Heart right ventricle (tissue), 16 donors: ENCODE results near the gene KRTAP22-2. TPM values are rescaled to one million over a fixed set of nuclear protein-coding genes. Genes with fewer than 3 reads are reported as not detected.

Source experiments
- ATAC-seq, 8 donors: fragments of 200-7000 bp; cut with Tn5 transposase; one replicate each; pipeline ENCODE4 v1.9.1; 2020; ENCODE audit warnings: mild to moderate bottlenecking in 8 of 8, moderate library complexity in 8 of 8, moderate number of reproducible peaks in 1 of 8
- DNase-seq, 2 donors: peaks; one replicate each; pipeline ENCODE4 v3.0.0-alpha.2; 2020
- H3K27ac ChIP-seq, 10 donors: fragments of 200-600 bp; sonication (generic) in 2 of 10; one replicate each; pipeline versions ENCODE4 v1.5.0 to v1.8.0; 2020 to 2022; ENCODE audit warnings: mild to moderate bottlenecking in 3 of 10
- H3K27me3 ChIP-seq, 7 donors: fragments of 200-600 bp; one replicate each; pipeline ENCODE4 v1.8.0; 2021 to 2022; ENCODE audit warnings: mild to moderate bottlenecking in 2 of 7
- H3K36me3 ChIP-seq, 9 donors: fragments of 200-600 bp; sonication (generic) in 1 of 9; one replicate each; pipeline versions ENCODE4 v1.5.0 to v1.8.0; 2020 to 2022; ENCODE audit warnings: mild to moderate bottlenecking in 2 of 9
- H3K4me1 ChIP-seq, 9 donors: fragments of 200-600 bp; sonication (generic) in 1 of 9; one replicate each; pipeline versions ENCODE4 v1.5.0 to v1.8.0; 2020 to 2022; ENCODE audit warnings: mild to moderate bottlenecking in 4 of 9
- H3K4me3 ChIP-seq, 10 donors: fragments of 200-600 bp; sonication (generic) in 2 of 10; one replicate each; pipeline versions ENCODE4 v1.5.0 to v1.8.0; 2020 to 2022; ENCODE audit warnings: mild to moderate bottlenecking in 7 of 10, moderate library complexity in 2 of 10
- H3K9me3 ChIP-seq, 11 donors: fragments of 200-600 bp in 10 of 11; sonication (generic) in 2 of 11; one replicate each; pipeline versions ENCODE4 v1.5.0 to v1.8.0; 2013 to 2022; ENCODE audit warnings: mild to moderate bottlenecking in 2 of 11, control low read depth in 1 of 11, moderate library complexity in 1 of 11
- WGBS, 2 donors: extraction: QIAGEN DNeasy Blood & Tissue Kit; methylation state at CpG; one replicate each; pipeline ENCODE4 v1.1.7; 2013; ENCODE audit warnings: inconsistent platforms in 1 of 2; 5-methylcytosine and 5-hydroxymethylcytosine counted together
- intact Hi-C, 10 donors: fragments of 100-400 bp; cut with DNase I; formaldehyde crosslinking; loops; one replicate each; pipeline versions ENCODE4 v1.11.1 to v1.14.2; 2022
- polyA plus RNA-seq, 2 donors: library from polyadenylated mRNA; stranded (reverse); fragments of 200-250 nt; gene quantifications; one replicate each; pipeline ENCODE4 v1.2.3, GENCODE V29; 2013
- total RNA-seq, 10 donors: library from RNA; stranded (reverse); fragmentation: NEBNext Ultra II Directional in 3 of 10; extraction: Animal tissue kit (Norgen Biotek cat#: 25700) in 3 of 10; gene quantifications; one replicate each; pipeline versions ENCODE4 v1.2.1 to v1.2.4, GENCODE V29; 2021 to 2023
- TF ChIP-seq, protein P1 (sequence below), 9 donors: fragments of 200-600 bp; sonication (generic) in 2 of 9; IDR thresholded peaks; one replicate each; pipeline versions ENCODE4 v1.5.0 to v1.8.0; 2021 to 2022; ENCODE audit warnings: antibody characterized with exemption in 9 of 9, mild to moderate bottlenecking in 5 of 9, moderate library complexity in 1 of 9
- donor health status: Arrhythmogenic right ventricular cardiomyopathy.
- donor health status: ischemic (EF 13 %, LVEDD 7.1; RV severe dilation, severe dysfunction).
- donor health status: healthy with polysubstance abuse.
- donor health status: DM: no; HTN: yes; CAD: no.
- donor health status: DM: no; HTN: no; CAD: no.
- donor health status: ischemic (EF 25% LVEDD 6.9; RV normal size, moderate dysfunction).
- donor health status: ischemic (EF 25% LVEDD 5.7; RV mildly dilated, moderate dysfunction).
- donor health status: healthy.
- donor health status: DM: yes; HTN: yes; CAD: no.
- donor health status: Ischemic cardiomyopathy.
- donor health status: ischemic (EF 35%, LVEDD 5.7; RV mildly dilated, moderate dysfunction).
- donor health status: nonischemic (EF 11% LVEDD 7.7; RV severe dilation, severe dysfunction).
- donor health status: DM: yes; HTN: yes; CAD: no.
- donor health status: PGD.
- donor health status: ischemic (EF 29% LVEDD 5.4; RV normal size, mild dysfunction).
- donor health status: nonischemic (EF 23%, LVEDD 6.1; RV moderate dilation, normal function).

KRTAP22-2 gene
- total and polyA plus RNA-seq, 12 donors, result not detected

DNA sequence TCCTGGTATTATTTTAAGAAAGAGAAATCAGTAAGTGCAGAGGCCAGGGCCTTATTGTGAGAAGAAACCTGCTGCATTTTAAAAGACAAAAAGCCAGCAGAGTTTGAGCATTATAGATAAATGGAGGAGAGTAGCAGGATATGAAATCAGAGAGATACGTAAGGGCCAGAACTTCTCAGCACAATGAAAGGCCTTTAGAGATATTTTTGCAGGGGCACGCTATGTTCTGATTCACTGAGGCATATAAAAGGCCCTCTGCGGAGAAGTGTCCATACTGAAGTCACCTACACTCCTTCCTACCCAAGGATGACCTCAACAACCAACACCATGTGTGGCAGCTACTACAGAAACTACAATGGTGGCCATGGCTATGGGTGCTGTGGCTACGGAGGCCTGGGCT lies 1.9 kb upstream of the KRTAP22-2 start, which contains the start of gene KRTAP6-3:
KRTAP6-3 (plus strand) TSS at position 301 of the 400 bp plus-strand sequence; CDS start at position 307, 6 bp downstream.
- no peak for DNase-seq
- WGBS, 2 donors, result 91% methylated on average over 4 of the region's 4 CpGs

DNA sequence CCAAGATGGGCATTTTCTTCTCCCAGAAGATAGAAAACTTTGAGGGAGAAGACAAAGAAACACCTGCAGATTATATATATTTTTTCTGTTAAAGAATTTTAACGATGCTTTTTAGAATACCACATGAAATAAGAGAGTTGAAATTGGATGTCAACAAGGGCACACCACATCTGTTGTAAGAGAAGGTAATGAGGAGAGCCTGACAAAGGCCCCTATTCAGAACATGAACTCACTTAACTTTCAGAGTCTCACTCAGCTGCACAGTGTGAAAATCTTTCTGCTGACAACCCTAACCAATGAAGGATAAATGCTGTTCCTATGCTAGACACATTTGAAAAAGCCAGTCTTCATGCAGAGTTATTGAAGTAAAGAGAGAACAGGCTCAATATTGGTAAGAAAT lies 7.3 kb downstream of the KRTAP22-2 start:
- H3K9me3 ChIP-seq, result no peaks in the 10 kb centered on the region
- no peak for ATAC-seq
- WGBS, 2 donors, result 64 to 65% methylated on average over 1 of the region's 1 CpG

More for the DNA sequence above, 1.9 kb upstream of the KRTAP22-2 start, which contains the start of gene KRTAP6-3:
- Histone ChIP-seq H3K27me3 (no peaks in the 10 kb centered on the region), H3K36me3 (no peaks in the 10 kb centered on the region), H3K9me3 (no peaks in the 10 kb centered on the region), H3K4me3 (no peak within 1 kb of the TSS), H3K4me1 (no peaks in the 10 kb centered on the region), H3K27ac (no peak within 1 kb of the TSS)
- TF ChIP-seq, protein P1, sequence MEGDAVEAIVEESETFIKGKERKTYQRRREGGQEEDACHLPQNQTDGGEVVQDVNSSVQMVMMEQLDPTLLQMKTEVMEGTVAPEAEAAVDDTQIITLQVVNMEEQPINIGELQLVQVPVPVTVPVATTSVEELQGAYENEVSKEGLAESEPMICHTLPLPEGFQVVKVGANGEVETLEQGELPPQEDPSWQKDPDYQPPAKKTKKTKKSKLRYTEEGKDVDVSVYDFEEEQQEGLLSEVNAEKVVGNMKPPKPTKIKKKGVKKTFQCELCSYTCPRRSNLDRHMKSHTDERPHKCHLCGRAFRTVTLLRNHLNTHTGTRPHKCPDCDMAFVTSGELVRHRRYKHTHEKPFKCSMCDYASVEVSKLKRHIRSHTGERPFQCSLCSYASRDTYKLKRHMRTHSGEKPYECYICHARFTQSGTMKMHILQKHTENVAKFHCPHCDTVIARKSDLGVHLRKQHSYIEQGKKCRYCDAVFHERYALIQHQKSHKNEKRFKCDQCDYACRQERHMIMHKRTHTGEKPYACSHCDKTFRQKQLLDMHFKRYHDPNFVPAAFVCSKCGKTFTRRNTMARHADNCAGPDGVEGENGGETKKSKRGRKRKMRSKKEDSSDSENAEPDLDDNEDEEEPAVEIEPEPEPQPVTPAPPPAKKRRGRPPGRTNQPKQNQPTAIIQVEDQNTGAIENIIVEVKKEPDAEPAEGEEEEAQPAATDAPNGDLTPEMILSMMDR (IDR thresholded peaks at IDR 0.05), result no peak
- intact Hi-C loops, result no loop called here
- ATAC-seq, result no peak

DNA sequence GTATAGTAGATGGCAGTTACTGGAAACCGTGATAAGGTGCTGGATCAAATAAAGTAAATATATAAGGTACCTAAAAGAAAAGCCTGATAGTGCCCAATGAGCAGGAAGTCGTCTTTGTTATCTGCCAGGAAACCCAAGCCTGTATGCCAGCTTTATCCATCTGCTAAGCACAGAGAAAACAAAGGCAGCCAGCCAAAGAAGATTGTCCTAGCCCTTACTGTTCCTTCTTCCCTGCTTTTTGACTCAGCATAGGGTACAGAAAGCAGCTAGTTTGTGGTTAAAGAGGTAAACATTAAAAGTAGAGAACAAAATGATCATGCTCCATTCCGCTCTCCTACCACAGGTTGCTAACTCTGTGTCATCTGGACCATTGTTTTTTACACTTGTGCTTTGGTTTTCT lies 10.1 kb downstream of the KRTAP22-2 start:
- intact Hi-C loops, result no loop called here
- Histone ChIP-seq H3K27me3 (no peaks in the 10 kb centered on the region), H3K9me3 (no peaks in the 10 kb centered on the region), H3K4me1 (no peaks in the 10 kb centered on the region), H3K36me3 (no peaks in the 10 kb centered on the region), H3K27ac (no peak overlapping the region), H3K4me3 (no peak overlapping the region)
- no peak for DNase-seq
- no peak for ATAC-seq
- TF ChIP-seq, protein P1 (IDR thresholded peaks at IDR 0.05), result no peak
- WGBS, 2 donors, result 50 to 55% methylated on average over 3 of the region's 3 CpGs

More for the DNA sequence above, 7.3 kb downstream of the KRTAP22-2 start:
- TF ChIP-seq, protein P1 (IDR thresholded peaks at IDR 0.05), result no peak
- no peaks in the 10 kb centered on the region for H3K27me3 ChIP-seq
- H3K4me1 ChIP-seq, result no peaks in the 10 kb centered on the region
- no peaks in the 10 kb centered on the region for H3K36me3 ChIP-seq
- H3K27ac ChIP-seq, result no peak overlapping the region
- H3K4me3 ChIP-seq, result no peak overlapping the region
- DNase-seq, result no peak
- intact Hi-C loops, result no loop called here

DNA sequence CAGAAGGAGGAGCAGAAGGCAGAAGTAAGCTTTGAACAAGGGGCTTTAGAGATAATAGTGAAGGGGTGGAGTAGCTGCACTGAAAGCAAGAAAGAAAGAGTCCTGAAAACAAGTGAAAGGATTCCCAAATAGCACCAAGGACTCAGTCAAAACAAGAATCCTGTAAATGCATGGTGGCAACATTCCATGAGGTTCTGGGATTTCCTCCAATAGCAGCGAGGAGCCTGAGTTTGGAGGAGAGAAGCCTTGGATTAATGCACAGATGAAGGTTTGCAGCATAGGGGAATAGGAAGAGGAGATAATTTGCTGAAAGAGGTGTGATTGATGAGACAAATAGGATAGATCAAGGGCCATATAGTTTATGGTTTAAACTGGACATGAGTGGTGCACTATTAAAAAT lies 10.9 kb downstream of the KRTAP22-2 start:
- no peak for ATAC-seq
- H3K9me3 ChIP-seq, result no peaks in the 10 kb centered on the region
- H3K36me3 ChIP-seq, result no peaks in the 10 kb centered on the region
- DNase-seq, result no peak
- no peaks in the 10 kb centered on the region for H3K4me1 ChIP-seq
- no peak overlapping the region for H3K4me3 ChIP-seq
- WGBS, 2 donors, result 28 to 33% methylated on average over 1 of the region's 1 CpG
- intact Hi-C loops, result no loop called here
- H3K27ac ChIP-seq, result no peak overlapping the region
- no peaks in the 10 kb centered on the region for H3K27me3 ChIP-seq
- TF ChIP-seq, protein P1 (IDR thresholded peaks at IDR 0.05), result no peak
